Neural cell (in vitro differentiated cells): ENCODE measurements around the gene SLC22A23. TPM values are rescaled to one million over a fixed set of nuclear protein-coding genes. Genes with fewer than 3 reads are reported as not detected.

Experiments used
- H2AFZ ChIP-seq: fragments of 200-600, 300-800 bp; sonication (generic), shearing (Covaris generic); 2 replicates; pipeline ENCODE4 v1.6.0; 2014; ENCODE audit warnings: low read depth, mild to moderate bottlenecking, antibody characterized with exemption, low read length, moderate library complexity
- H3F3A ChIP-seq: fragments of 200-600 bp; shearing (Covaris generic); 2 replicates; pipeline ENCODE4 v1.6.1; 2016; ENCODE audit warnings: mild to moderate bottlenecking, moderate library complexity, mixed read lengths, antibody characterized with exemption, low read length; ENCODE audit not compliant: insufficient read depth, poor library complexity, severe bottlenecking
- H3K27ac ChIP-seq: fragments of 200-600, 300-800 bp; sonication (generic), shearing (Covaris generic); 2 replicates; pipeline ENCODE4 v1.5.1; 2014; ENCODE audit warnings: mild to moderate bottlenecking, low read length, moderate library complexity
- H3K27me3 ChIP-seq: fragments of 300-800, 200-600 bp; sonication (generic), shearing (Covaris generic); 2 replicates; pipeline ENCODE4 v1.6.0; 2014; ENCODE audit warnings: mild to moderate bottlenecking, low read depth, low read length, moderate library complexity; ENCODE audit not compliant: insufficient read depth
- H3K36me3 ChIP-seq: fragments of 300-800, 200-600 bp; sonication (generic), shearing (Covaris generic); 2 replicates; pipeline ENCODE4 v1.5.1; 2014; ENCODE audit warnings: mild to moderate bottlenecking, antibody characterized with exemption, low read length, moderate library complexity; ENCODE audit not compliant: insufficient read depth
- H3K4me2 ChIP-seq: fragments of 300-800, 200-600 bp; sonication (generic), shearing (Covaris generic); 2 replicates; pipeline ENCODE4 v1.6.0; 2014; ENCODE audit warnings: mild to moderate bottlenecking, low read length
- H3K4me3 ChIP-seq: fragments of 300-800, 200-600 bp; sonication (generic), shearing (Covaris generic); 2 replicates; pipeline ENCODE4 v1.5.1; 2014; ENCODE audit warnings: mild to moderate bottlenecking, low read length, moderate library complexity
- H3K79me2 ChIP-seq: fragments of 200-600 bp; shearing (Covaris generic); replicated peaks from 2 replicates; pipeline ENCODE4 v1.6.0; 2014; ENCODE audit warnings: mild to moderate bottlenecking, low read length, moderate library complexity; ENCODE audit not compliant: insufficient read depth
- H3K9ac ChIP-seq: fragments of 300-800, 200-600 bp; sonication (generic), shearing (Covaris generic); 2 replicates; pipeline ENCODE4 v1.6.1; 2016; ENCODE audit warnings: mild to moderate bottlenecking, low read length, mixed read lengths
- H3K9me2 ChIP-seq: fragments of 200-600 bp; shearing (Covaris generic); 2 replicates; pipeline ENCODE4 v1.6.1; 2016; ENCODE audit warnings: mild to moderate bottlenecking, low read length, mixed read lengths; ENCODE audit not compliant: insufficient read depth
- H3K9me3 ChIP-seq: fragments of 200-600, 300-800 bp; sonication (generic), shearing (Covaris generic); 2 replicates; pipeline ENCODE4 v1.6.1; 2016; ENCODE audit warnings: mild to moderate bottlenecking, mixed run types, low read length, moderate library complexity, mixed read lengths
- H4K20me1 ChIP-seq: fragments of 200-600 bp; shearing (Covaris generic); 2 replicates; pipeline ENCODE4 v1.6.1; 2016; ENCODE audit warnings: mild to moderate bottlenecking, mixed run types; ENCODE audit not compliant: insufficient read depth
- EP300 ChIP-seq: fragments of 450-650 bp; conservative IDR thresholded peaks from 2 replicates; pipeline ENCODE4 v1.6.1; 2014; ENCODE audit warnings: antibody characterized with exemption, mild to moderate bottlenecking, moderate library complexity; ENCODE audit not compliant: poor library complexity, severe bottlenecking
- EZH2 ChIP-seq: fragments of 200-600, 300-800 bp; shearing (Covaris generic), sonication (generic); IDR thresholded peaks from 2 replicates; pipeline ENCODE4 v1.6.1; 2014; ENCODE audit warnings: antibody characterized with exemption, low read length, borderline replicate concordance, mild to moderate bottlenecking; ENCODE audit not compliant: insufficient read depth, poor library complexity, severe bottlenecking
- MXI1 ChIP-seq: fragments of 450-650 bp; conservative IDR thresholded peaks from 2 replicates; pipeline ENCODE4 v1.6.1; 2014; ENCODE audit warnings: antibody characterized with exemption, mild to moderate bottlenecking; ENCODE audit not compliant: poor library complexity, severe bottlenecking
- POLR2AphosphoS5 ChIP-seq: IDR thresholded peaks from 2 replicates; pipeline ENCODE4 v1.6.1; 2012
- RAD21 ChIP-seq: fragments of 450-650 bp; conservative IDR thresholded peaks from 2 replicates; pipeline ENCODE4 v1.6.1; 2014; ENCODE audit warnings: antibody characterized with exemption, mild to moderate bottlenecking, moderate library complexity
- SMC3 ChIP-seq: fragments of 450-650 bp; conservative IDR thresholded peaks from 2 replicates; pipeline ENCODE4 v1.6.1; 2014; ENCODE audit warnings: antibody characterized with exemption, mild to moderate bottlenecking, moderate library complexity; ENCODE audit not compliant: poor library complexity
- TAF1 ChIP-seq: IDR thresholded peaks from 2 replicates; pipeline ENCODE4 v1.6.1; 2012; ENCODE audit warnings: low read depth
- polyA plus RNA-seq: library from polyadenylated mRNA; depleted of rRNA; stranded (reverse); fragments of >200 nt; gene quantifications from 2 replicates; pipeline ENCODE4 v1.2.3, GENCODE V29; 2014
- TF ChIP-seq, protein P1 (sequence below): IDR thresholded peaks from 2 replicates; pipeline ENCODE4 v1.6.1; 2012; ENCODE audit warnings: borderline replicate concordance
- TF ChIP-seq, protein P2 (sequence below): fragments of 450-650 bp; IDR thresholded peaks from 2 replicates; pipeline ENCODE4 v1.5.1; 2014; ENCODE audit warnings: antibody characterized with exemption, mild to moderate bottlenecking, moderate library complexity; ENCODE audit not compliant: poor library complexity, severe bottlenecking

Gene SLC22A23
- polyA plus RNA-seq, 1 donor from 2014 or later = 8.8 TPM

DNA sequence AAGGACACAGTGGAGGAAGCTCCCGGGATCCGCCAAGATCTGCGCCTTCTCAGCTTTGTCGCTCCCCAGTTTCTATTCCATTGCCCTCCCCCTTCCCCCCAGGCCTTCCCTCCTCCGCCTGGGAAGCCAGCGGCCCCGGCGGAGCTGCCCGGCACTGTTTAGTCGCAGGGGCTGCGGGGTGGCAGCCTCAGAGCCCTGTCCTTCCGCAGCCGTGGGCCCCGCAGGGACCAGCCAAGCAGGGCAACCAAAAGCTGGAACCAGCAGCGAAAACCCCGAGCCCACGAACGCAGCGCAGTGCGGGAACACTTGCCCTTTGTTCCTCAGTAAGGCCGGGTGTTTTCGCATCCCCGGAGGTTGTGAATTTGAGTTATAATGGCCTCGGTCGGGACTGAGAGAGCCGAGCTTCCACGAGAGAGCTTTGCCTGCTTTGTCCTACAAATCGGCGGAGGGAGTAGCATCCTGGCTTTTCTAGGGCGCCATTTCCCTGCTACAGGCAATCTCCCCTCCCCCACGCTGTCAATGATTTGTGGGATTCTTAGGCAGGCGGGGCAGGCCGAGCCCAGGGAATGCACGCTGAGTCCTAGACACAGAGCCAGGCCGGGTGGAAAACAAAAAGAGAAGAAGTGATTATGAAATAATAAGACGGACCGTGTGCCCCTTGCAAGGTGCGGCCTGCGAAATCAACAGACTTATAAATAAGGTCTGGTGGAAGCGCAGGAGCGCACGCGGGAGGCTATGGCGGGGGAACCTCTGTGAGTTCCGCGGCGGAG lies 225.4 kb downstream of the SLC22A23 start:
- peak; percentile 96 for TF ChIP-seq POLR2AphosphoS5
- TF ChIP-seq, protein P1, sequence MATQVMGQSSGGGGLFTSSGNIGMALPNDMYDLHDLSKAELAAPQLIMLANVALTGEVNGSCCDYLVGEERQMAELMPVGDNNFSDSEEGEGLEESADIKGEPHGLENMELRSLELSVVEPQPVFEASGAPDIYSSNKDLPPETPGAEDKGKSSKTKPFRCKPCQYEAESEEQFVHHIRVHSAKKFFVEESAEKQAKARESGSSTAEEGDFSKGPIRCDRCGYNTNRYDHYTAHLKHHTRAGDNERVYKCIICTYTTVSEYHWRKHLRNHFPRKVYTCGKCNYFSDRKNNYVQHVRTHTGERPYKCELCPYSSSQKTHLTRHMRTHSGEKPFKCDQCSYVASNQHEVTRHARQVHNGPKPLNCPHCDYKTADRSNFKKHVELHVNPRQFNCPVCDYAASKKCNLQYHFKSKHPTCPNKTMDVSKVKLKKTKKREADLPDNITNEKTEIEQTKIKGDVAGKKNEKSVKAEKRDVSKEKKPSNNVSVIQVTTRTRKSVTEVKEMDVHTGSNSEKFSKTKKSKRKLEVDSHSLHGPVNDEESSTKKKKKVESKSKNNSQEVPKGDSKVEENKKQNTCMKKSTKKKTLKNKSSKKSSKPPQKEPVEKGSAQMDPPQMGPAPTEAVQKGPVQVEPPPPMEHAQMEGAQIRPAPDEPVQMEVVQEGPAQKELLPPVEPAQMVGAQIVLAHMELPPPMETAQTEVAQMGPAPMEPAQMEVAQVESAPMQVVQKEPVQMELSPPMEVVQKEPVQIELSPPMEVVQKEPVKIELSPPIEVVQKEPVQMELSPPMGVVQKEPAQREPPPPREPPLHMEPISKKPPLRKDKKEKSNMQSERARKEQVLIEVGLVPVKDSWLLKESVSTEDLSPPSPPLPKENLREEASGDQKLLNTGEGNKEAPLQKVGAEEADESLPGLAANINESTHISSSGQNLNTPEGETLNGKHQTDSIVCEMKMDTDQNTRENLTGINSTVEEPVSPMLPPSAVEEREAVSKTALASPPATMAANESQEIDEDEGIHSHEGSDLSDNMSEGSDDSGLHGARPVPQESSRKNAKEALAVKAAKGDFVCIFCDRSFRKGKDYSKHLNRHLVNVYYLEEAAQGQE = peak; percentile 96
- peak; percentile 30 for TF ChIP-seq RAD21
- peak; percentile 76 for TF ChIP-seq MXI1
- TF ChIP-seq TAF1 = peak; percentile 99
- TF ChIP-seq SMC3 = peak; percentile 38
- TF ChIP-seq, protein P2, sequence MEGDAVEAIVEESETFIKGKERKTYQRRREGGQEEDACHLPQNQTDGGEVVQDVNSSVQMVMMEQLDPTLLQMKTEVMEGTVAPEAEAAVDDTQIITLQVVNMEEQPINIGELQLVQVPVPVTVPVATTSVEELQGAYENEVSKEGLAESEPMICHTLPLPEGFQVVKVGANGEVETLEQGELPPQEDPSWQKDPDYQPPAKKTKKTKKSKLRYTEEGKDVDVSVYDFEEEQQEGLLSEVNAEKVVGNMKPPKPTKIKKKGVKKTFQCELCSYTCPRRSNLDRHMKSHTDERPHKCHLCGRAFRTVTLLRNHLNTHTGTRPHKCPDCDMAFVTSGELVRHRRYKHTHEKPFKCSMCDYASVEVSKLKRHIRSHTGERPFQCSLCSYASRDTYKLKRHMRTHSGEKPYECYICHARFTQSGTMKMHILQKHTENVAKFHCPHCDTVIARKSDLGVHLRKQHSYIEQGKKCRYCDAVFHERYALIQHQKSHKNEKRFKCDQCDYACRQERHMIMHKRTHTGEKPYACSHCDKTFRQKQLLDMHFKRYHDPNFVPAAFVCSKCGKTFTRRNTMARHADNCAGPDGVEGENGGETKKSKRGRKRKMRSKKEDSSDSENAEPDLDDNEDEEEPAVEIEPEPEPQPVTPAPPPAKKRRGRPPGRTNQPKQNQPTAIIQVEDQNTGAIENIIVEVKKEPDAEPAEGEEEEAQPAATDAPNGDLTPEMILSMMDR = no peak
- peak; percentile 62 for TF ChIP-seq EP300
- no peak for TF ChIP-seq EZH2
- Histone ChIP-seq H4K20me1 (peaks cover 10% of the 10 kb centered on the region), H3K27ac (peak overlapping the region; percentile 100), H3K79me2 (peaks cover 82% of the 10 kb centered on the region), H3K27me3 (no peaks in the 10 kb centered on the region), H3K4me3 (peak overlapping the region; percentile 82), H3K36me3 (no peaks in the 10 kb centered on the region), H3K9me2 (no peaks in the 10 kb centered on the region), H3K9ac (peak overlapping the region; percentile 100), H3K9me3 (no peaks in the 10 kb centered on the region), H2AFZ (no peak overlapping the region), H3K4me2 (peak overlapping the region; percentile 100), H3F3A (peaks cover 15% of the 10 kb centered on the region)

DNA sequence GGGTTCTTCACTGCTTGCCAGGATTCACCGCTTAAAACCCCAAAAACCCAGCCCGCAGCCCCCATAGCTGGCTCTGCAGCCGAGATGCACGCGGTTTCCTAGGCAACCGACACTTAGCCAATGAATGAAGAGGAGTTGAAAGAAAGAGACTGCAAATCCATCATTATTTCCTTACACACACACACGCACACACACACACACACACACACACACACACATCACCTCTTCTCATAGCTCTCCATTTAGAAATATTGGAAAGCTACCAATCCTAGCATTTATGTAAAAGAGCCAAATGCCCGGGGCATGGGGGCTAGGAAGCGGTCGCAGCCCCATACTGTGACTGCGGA lies 226.0 kb downstream of the SLC22A23 start:
- no peaks in the 10 kb centered on the region for H3K27me3 ChIP-seq

More for the DNA sequence above, 226.0 kb downstream of the SLC22A23 start:
- Histone ChIP-seq H3K79me2 (peaks cover 82% of the 10 kb centered on the region), H3K4me3 (peak overlapping the region; percentile 82), H3K36me3 (peaks cover 4% of the 10 kb centered on the region), H4K20me1 (peaks cover 15% of the 10 kb centered on the region), H3K9me3 (no peaks in the 10 kb centered on the region), H2AFZ (no peak overlapping the region), H3F3A (peaks cover 15% of the 10 kb centered on the region), H3K9me2 (no peaks in the 10 kb centered on the region), H3K9ac (peak overlapping the region; percentile 100), H3K4me2 (peak overlapping the region; percentile 100), H3K27ac (peak overlapping the region; percentile 100)
- TF ChIP-seq, protein P1 = peak; percentile 10
- peak; percentile 16 for TF ChIP-seq SMC3
- TF ChIP-seq TAF1 = no peak
- TF ChIP-seq EZH2 = no peak
- peak; percentile 95 for TF ChIP-seq POLR2AphosphoS5
- peak; percentile 75 for TF ChIP-seq EP300
- TF ChIP-seq, protein P2 = peak; percentile 5
